IPS-NIHi7 (cell line): ENCODE measurements around the gene FYB1.

Source experiments
- DNase-seq: peaks from one replicate; pipeline ENCODE4 v3.0.0; 2012; ENCODE audit warnings: mixed read lengths; ENCODE audit errors: extremely low spot score

FYB1 gene

DNA sequence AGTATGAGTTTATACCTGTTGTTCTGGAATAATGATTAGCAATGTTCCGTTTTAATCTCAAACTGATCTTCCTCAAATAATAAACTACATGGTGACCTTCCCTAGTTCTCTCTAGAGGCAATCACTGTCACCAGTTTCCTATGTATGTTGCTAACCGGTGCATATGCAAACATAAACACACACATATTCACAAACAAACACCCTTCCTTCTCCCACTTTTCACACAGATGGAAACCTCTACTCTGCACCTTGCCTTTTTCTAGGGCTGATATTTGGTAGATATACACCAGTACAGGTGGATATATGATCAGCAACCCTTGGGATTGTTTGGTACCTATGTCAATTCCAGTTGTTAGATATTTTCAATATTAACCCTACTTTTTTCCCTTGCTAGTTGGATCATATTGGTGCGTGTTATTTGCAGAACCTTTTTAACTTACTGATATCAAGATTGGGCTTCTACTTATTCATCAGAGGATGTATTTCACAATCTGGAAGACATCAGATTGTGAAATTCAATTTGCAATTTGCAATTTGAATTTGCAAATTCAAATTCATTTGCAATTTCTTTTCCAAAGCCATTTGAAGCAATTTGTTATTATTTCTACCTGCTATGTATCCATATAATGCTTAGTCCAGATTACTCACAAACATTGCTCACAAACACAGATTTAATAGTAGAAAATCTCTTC is 12.6 kb downstream of the FYB1 start:
- DNase-seq: no peak

DNA sequence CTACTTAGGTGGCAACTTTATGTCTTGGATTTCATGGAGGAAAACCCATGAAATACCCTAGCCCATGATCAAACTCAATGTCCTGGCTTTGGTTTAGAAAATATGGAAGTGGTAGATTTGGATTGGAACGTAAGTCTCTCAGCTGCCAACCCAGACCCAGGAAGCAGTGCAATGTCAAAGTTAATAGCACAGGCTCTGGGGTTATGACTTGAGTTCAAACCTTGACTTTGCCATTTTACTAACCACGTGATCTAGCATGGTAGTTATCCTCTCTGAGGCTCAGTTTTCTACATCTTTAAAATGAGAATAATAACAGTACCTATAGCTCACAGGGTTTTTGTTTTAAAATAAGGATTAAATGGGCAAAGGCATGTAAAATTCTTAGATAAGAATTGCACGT is 13.8 kb downstream of the FYB1 start:
- no peak for DNase-seq

- no peak for DNase-seq
Measured at GRCh38 chr5:39203951-39204350, 15.4 kb downstream of the FYB1 start.

DNA sequence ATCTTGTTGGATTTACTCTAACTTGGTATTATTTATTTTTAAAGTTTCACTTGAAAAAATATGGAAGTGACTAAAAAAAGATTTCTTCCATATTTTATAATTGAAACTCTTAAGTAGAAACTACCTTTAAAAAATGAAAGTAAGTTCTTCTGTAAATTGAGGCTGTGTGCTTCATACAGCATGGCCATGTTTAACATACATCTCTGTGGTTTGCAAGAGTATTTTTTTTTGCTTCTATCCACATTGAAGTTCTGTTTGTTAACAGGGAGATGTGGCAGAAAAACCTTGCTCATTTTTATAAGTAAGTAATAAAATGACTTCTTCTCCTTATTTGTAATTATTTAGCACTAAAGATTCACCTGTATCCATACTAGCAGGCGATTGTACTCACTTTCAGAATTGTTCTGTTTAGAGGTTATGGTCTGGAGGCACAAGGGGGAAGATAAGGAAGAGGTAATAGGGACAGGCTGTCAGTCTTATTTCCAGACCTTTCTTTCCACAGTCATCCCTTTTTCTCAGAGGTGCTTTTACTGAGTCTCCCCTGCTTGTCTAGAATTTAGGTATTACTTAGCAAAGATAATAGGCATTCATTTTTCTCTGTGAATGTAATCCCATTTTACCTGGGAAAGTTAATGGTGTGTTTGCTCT is 16.0 kb downstream of the FYB1 start:
- no peak for DNase-seq

- DNase-seq: no peak
Measured at GRCh38 chr5:39202597-39203274, 16.6 kb downstream of the FYB1 start.

DNA sequence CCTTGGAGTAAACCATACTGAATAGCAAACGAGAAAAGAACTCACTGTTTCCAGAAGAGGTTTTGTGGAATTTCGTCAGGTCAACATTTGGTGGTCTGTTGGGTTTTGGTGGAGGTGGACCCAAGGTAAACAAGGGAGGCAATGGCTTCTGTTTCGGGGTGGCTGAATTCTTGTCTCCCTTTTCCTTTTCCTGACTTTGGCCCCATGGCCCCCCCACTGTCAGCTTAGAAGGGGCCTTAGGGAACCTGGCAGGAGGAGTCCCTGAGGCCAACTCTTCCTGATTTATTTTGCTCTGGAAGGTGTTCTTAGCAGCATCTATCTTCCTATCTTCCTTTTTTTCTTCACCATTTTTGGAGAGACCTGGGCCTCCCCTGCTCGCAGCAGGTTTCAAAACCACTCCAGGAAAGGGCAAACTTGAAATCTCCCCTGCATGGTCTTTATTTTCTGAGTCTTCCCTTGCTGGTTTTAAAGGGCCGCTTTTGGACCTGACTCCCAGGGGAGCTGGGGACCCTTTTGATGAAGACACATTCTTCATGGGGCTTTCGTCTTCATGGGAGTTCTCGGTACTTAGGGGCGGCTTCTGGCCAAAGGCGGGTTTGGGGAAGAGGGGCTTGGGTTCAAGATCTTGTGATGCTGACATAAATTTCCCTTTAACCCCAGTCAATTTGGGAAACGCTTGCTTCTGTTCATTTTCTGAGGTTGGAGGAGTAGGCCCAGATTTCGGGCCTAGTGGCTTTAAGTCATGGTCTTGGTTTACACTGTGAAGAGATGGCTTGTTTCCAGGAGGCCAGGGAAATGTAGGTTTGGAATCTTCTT is 17.4 kb downstream of the FYB1 start:
- DNase-seq: no peak

GRCh38 chr5:39201160-39201780 is 18.1 kb downstream of the FYB1 start:
- DNase-seq: no peak

DNA sequence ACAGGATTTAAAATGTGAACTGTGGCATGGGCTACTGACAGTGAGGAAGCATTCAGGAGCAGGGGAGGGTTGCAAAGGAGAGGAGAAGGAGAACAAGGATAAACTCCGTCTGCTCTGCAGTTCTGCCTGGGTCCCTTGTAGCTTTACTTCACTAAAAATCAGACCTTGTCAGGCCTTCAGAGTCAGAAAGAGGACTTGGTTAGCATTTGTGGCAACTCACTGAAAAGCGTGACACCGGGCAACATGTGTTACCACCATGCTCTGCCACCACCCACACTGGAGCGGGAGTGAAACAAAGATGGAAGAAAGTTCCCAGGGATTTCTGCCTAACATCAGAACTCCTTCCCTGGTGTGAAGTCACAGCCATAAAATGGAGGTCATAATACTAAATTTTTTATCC is 19.3 kb downstream of the FYB1 start:
- no peak for DNase-seq

DNA sequence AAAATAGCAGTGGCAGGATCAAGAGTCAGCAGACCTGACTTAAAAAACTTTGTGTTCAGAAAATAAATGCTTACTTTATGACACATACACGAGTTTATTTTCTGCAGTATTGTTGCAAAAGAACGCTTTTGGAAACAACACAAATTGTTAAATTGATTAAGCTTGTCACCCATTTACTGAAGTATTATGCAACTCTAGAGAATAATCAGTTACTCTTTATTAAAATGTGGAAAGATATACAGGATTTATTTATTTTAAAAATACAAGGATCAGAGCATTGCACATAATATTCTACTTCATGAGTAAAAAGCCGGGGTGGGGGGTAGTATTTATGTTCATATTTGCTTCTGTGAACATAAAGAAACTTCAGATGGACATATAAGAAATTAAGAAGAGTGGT is 20.0 kb downstream of the FYB1 start:
- no peak for DNase-seq

DNA sequence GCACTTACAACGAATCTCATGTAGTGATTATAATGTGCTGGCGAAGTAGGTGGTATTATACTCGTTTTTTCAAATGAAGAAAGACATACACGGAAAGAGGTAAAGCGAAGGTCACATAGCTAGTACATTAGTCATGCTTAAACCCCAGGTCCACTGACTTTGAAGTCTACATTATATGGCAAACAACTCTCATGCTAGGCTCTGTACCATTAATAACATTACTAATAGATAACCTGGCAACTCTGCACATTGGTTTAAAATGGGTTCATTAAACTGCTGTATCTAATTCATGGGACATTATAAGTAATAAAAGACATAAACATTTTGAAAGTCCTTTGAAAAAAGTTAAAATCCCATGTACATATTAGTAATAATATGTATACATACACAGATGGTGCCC is 21.2 kb downstream of the FYB1 start:
- no peak for DNase-seq

DNA sequence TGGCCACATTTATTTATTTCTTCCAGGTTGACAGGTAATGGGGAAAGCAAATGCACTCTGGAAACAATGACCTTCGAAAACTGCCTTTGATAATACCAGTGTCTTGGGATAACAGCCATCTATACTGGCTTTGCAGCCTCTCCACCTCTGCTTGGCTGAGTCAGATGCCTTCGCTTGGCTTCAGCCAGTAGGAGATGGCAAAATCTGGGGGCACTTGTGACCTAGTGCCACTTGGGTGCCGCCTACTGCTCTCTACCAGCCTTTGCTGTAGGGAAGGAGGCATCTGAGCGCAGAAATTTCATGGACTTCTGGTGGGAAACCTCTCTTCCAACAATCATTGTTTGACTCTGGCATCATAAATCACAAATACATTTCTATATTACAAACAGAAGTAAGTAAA is 21.8 kb downstream of the FYB1 start:
- no peak for DNase-seq

DNA sequence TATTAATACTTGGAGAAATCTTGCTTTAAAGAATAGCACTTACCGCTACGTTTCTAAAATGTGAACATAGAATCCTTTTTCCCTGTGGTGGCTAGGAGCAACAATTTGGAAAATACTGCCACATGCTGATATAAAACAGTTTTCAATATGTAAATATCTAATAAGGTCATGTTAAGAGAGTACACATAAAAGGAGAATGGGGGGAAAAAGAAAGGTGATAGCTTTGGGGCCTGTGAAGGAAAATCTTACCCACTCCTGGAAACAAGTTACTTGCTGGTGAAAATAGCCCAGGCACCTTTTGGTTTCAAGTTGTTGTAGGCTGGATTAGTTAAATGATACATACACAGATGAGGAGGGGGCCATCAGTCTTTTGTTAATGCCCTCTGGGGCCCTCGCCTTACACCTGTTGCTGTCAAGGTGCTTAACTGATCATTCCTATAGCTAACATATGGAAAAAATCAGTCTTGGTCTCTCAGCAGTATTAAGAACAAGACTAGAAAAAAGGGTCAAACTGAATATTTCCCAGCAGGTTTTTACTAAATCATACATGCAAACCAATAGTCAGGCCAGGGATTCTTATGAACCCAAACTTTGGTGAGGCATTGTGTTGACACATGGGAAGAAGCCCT is 24.1 kb downstream of the FYB1 start:
- no peak for DNase-seq

- no peak for DNase-seq
Measured at GRCh38 chr5:39194466-39195136, 24.8 kb downstream of the FYB1 start.

DNA sequence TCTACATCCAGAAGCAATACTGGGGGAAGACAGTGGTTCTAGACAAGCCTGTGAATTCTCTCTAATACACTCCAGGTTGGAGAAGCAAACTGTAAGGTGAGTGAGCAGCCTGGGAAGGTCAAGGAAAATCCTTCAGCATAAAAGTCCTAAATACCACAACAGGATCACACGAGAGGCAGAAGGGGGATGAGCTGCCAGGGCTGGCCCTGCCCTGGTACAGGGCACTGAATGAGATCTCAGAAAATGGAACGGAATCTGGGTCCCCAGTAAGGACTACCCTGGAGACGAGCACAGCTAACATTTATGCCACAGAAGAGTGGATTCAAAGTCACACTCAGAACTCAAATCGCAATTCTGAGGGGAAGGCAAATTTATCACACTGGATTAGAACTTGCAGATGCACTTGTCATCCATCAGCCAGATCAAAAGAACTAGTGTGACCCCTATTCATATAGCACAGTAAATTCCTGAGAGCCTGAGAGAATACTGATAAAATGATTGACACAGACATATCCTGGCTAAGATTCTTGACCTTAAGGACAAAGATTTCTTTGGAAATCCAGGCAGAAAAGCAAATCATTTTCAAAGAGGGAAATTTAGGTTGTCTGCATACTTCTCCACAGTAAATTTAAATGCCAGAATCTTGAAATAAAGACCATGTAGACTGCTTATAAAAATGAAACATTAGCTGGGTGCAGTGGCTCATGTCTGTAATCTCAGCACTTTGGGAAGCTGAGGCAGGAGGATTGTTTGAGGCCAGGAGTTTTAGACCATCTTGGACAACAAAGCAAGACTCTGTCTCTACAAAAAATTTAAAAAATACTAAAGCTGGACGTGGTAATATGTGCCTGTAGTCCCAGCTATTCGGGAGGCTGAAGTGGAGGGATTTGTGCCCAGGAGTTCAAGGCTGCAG is 25.6 kb downstream of the FYB1 start:
- DNase-seq: no peak

DNA sequence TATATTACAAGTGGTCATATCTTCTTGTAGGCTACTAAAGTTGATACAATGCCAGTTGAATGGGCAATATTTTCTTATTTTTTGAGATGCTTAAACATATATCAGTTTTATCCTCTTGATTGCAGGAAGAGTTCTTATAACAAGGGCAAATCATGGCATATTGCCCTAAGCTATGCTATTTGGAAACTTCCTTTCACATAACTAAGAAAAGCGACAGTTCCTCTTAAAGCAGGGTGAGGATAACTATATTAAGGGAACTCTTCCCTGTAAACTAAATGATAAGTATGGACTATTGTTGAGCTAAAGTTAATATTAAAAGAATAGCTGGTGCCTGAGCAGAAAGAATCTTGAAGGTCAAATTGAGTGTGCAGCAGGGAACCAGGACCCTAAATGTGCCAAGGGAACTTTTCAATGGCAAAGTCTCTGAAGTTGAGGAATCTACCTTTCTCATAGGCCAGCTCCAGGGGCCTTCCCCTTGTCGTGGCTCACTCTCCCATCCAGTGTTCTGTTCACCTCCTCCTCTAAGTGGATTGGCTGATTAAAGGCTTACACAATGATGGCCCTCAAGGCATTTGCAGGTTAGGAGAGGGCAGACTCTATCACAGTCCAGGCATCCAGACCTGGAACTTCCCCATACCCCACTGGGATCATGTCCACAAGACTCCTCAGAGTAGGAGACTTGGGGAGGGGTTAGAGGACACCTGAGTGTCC is 26.8 kb downstream of the FYB1 start:
- DNase-seq: no peak

GRCh38 chr5:39191216-39191615 is 28.1 kb downstream of the FYB1 start:
- no peak for DNase-seq

- DNase-seq: no peak
Measured at GRCh38 chr5:39190311-39191102, 28.9 kb downstream of the FYB1 start.

GRCh38 chr5:39189292-39189955 is 29.9 kb downstream of the FYB1 start:
- DNase-seq: no peak
